SK-N-MC (cell line): ENCODE results near the gene TLNRD1.
"Not testable (repeated sequence)": the region's sequence is repeated elsewhere in the genome, so short reads cannot be mapped to it uniquely, and the experiment has no call there.

Experiments
- DNase-seq: peaks from one replicate; pipeline ENCODE4 v3.0.0-alpha.2; 2011; ENCODE audit warnings: low read depth, low spot score
- H3K27ac ChIP-seq: fragments of 200-600 bp; sonication (generic); 2 replicates; pipeline ENCODE4 v1.5.1; 2016; ENCODE audit warnings: mixed run types
- H3K36me3 ChIP-seq: fragments of 200-600 bp; sonication (generic); 2 replicates; pipeline ENCODE4 v1.6.1; 2017; ENCODE audit warnings: antibody characterized with exemption, low read length, mixed read lengths; ENCODE audit not compliant: insufficient read depth
- H3K4me3 ChIP-seq: fragments of 200-600 bp; sonication (generic); 2 replicates; pipeline ENCODE4 v1.5.1; 2016
- H3K9ac ChIP-seq: fragments of 200-600 bp; sonication (generic); 2 replicates; pipeline ENCODE4 v1.8.0; 2017; ENCODE audit warnings: mixed run types, mixed read lengths; ENCODE audit not compliant: insufficient read length
- H3K9me3 ChIP-seq: fragments of 200-600 bp; sonication (generic); 2 replicates; pipeline ENCODE4 v1.6.1; 2017; ENCODE audit warnings: low read depth, mild to moderate bottlenecking, antibody characterized with exemption, low read length, moderate library complexity, mixed read lengths
- EZH2 ChIP-seq: fragments of 200-600 bp; sonication (generic); IDR thresholded peaks from one replicate; pipeline ENCODE4 v1.6.1; 2017; ENCODE audit warnings: antibody characterized with exemption
- FOXP2 ChIP-seq: optimal IDR thresholded peaks from 2 replicates; pipeline ENCODE3; 2011; ENCODE audit warnings: mild to moderate bottlenecking, moderate library complexity; ENCODE audit not compliant: insufficient read depth; ENCODE audit errors: extremely low read length, control extremely low read depth
- POLR2AphosphoS5 ChIP-seq: IDR thresholded peaks from 2 replicates; pipeline ENCODE4 v1.6.1; 2012; ENCODE audit warnings: mild to moderate bottlenecking, low read depth, low read length, borderline replicate concordance

Gene TLNRD1

GRCh38 chr15:81000624-81001151 lies at the start of gene TLNRD1:
TLNRD1 (plus strand) TSS chr15:81000923; CDS start chr15:81002272, 1,349 bp downstream.
- Histone ChIP-seq H3K36me3 (no peaks in the 10 kb centered on the region), H3K27ac (peak within 1 kb of the TSS; percentile 68), H3K4me3 (peak within 1 kb of the TSS; percentile 94), H3K9ac (peak within 1 kb of the TSS; percentile 87), H3K9me3 (no peaks in the 10 kb centered on the region)
- DNase-seq: peak; percentile 37
- TF ChIP-seq POLR2AphosphoS5 (peak; percentile 85; the same call in 1 of the 2 replicates), EZH2 (no peak)

GRCh38 chr15:80951941-80952340 lies 48.8 kb upstream of the TLNRD1 start:
- TF ChIP-seq POLR2AphosphoS5 (no peak), EZH2 (no peak), FOXP2 (no peak)
- H3K27ac ChIP-seq: no peak overlapping the region
- H3K9ac ChIP-seq: no peak overlapping the region
- no peak overlapping the region for H3K4me3 ChIP-seq
- no peak for DNase-seq
- H3K36me3 ChIP-seq: no peaks in the 10 kb centered on the region
- no peaks in the 10 kb centered on the region for H3K9me3 ChIP-seq

GRCh38 chr15:80953001-80953952 lies 47.4 kb upstream of the TLNRD1 start:
- Histone ChIP-seq H3K27ac (no peak overlapping the region), H3K36me3 (no peaks in the 10 kb centered on the region), H3K4me3 (no peak overlapping the region), H3K9me3 (no peaks in the 10 kb centered on the region), H3K9ac (no peak overlapping the region)
- no peak for TF ChIP-seq EZH2
- no peak for TF ChIP-seq FOXP2
- no peak for TF ChIP-seq POLR2AphosphoS5
- no peak for DNase-seq

GRCh38 chr15:80953953-80954778 lies 46.6 kb upstream of the TLNRD1 start:
- Histone ChIP-seq H3K9ac (no peak overlapping the region), H3K4me3 (no peak overlapping the region), H3K9me3 (no peaks in the 10 kb centered on the region), H3K27ac (no peak overlapping the region), H3K36me3 (no peaks in the 10 kb centered on the region)
- TF ChIP-seq POLR2AphosphoS5 (no peak), FOXP2 (no peak), EZH2 (no peak)
- DNase-seq: no peak

DNA sequence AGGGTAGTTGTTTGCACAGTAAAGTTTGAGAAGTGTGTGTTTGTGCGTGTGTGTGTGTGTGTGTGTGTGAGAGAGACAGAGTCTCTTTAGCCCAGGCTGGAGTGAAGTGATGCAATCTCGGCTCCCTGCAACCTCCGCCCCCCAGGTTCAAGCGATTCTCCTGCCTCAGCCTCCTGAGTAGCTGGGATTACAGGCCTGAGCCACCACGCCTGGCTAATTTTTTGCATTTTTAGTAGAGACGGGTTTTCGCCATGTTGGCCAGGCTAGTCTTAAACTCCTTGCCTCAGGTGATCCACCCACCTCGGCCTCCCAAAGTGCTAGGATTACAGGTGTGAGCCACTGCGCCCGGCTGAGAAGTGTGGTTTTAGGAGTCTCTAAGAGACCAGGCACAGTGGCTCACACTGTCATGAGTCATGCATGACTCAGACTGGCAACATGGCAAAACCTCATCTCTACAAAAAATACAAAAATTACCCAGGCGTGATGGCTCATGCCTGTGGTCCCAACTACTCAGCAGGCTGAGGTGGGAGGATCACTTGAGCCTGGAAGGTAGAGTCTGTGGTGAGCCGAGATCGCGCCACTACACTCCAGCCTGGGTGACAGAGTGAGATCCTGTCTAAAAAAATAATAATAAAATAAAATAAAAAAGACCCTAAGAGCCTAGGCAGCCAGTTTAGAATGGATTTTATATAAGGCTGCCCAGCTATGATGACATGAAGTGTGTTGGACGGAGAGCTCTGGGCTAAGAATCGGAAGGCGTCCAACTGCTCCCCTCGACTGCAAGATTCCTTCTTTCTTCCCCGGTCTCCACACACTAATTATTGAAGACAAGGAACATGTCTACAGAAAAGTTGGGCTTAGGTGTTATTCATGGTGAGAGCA lies 44.9 kb upstream of the TLNRD1 start:
- not testable (repeated sequence) for H3K27ac ChIP-seq, H3K9ac ChIP-seq, H3K4me3 ChIP-seq, DNase-seq, H3K36me3 ChIP-seq, H3K9me3 ChIP-seq

GRCh38 chr15:80957556-80957955 lies 43.2 kb upstream of the TLNRD1 start:
- H3K9ac ChIP-seq: no peak overlapping the region
- DNase-seq: no peak
- H3K36me3 ChIP-seq: no peaks in the 10 kb centered on the region
- TF ChIP-seq POLR2AphosphoS5: no peak
- no peak for TF ChIP-seq FOXP2
- TF ChIP-seq EZH2: no peak
- no peak overlapping the region for H3K27ac ChIP-seq
- H3K4me3 ChIP-seq: no peak overlapping the region
- no peaks in the 10 kb centered on the region for H3K9me3 ChIP-seq

GRCh38 chr15:80957976-80958375 lies 42.7 kb upstream of the TLNRD1 start:
- no peak for DNase-seq
- no peak overlapping the region for H3K27ac ChIP-seq
- TF ChIP-seq FOXP2 (no peak), POLR2AphosphoS5 (no peak), EZH2 (no peak)
- no peaks in the 10 kb centered on the region for H3K36me3 ChIP-seq
- H3K9ac ChIP-seq: no peak overlapping the region
- H3K4me3 ChIP-seq: no peak overlapping the region
- no peaks in the 10 kb centered on the region for H3K9me3 ChIP-seq
